Uterus (tissue), 2 donors: ENCODE results near the gene SESN3.

ENCODE experiments used
- POLR2A ChIP-seq, 2 donors: fragments of 450-650 bp; IDR thresholded peaks; one replicate each; pipeline ENCODE4 v1.6.1; 2016; ENCODE audit warnings: antibody characterized with exemption in 2 of 2, mild to moderate bottlenecking in 1 of 2, moderate library complexity in 1 of 2
- TF ChIP-seq, protein P1 (sequence below), 4 experiments: fragments of 200-600 bp in 2 of 4; fragments of 450-650 bp in 2 of 4; sonication (generic) in 2 of 4; IDR thresholded peaks; one replicate each; pipeline ENCODE4 v1.5.1; 2016 to 2019; ENCODE audit warnings: antibody characterized with exemption in 4 of 4, mild to moderate bottlenecking in 2 of 4, moderate library complexity in 1 of 4

DNA sequence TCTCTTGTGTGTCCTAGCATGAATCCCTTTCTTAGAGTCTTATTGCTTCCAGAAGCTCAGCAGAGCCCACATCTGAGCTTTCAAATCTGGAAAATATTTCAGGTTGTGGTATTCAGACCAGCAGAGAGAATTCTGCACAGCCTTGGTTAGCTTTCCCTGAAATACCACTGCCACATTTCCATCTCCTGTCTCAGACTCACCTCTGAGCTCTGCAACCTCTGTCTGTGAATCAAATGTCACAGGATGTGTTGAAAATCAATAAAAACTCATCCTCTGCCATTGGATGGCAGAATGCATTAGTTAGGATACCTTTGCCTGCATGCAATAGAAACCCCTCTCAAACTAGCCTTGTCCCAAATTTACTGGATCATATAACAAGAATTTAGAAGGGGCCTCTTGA, 93.7 kb downstream of the SESN3 start:
- TF ChIP-seq, protein P1, sequence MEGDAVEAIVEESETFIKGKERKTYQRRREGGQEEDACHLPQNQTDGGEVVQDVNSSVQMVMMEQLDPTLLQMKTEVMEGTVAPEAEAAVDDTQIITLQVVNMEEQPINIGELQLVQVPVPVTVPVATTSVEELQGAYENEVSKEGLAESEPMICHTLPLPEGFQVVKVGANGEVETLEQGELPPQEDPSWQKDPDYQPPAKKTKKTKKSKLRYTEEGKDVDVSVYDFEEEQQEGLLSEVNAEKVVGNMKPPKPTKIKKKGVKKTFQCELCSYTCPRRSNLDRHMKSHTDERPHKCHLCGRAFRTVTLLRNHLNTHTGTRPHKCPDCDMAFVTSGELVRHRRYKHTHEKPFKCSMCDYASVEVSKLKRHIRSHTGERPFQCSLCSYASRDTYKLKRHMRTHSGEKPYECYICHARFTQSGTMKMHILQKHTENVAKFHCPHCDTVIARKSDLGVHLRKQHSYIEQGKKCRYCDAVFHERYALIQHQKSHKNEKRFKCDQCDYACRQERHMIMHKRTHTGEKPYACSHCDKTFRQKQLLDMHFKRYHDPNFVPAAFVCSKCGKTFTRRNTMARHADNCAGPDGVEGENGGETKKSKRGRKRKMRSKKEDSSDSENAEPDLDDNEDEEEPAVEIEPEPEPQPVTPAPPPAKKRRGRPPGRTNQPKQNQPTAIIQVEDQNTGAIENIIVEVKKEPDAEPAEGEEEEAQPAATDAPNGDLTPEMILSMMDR (IDR thresholded peaks at IDR 0.05) = no peak
- TF ChIP-seq POLR2A (IDR thresholded peaks at IDR 0.05) = no peak
